DOHH2 (cell line): ENCODE results near the gene STRADA.

Experiments
- H3F3A ChIP-seq: fragments of 200-600 bp; sonication (generic), shearing (Covaris generic); 2 replicates; pipeline ENCODE4 v1.6.0; 2016; ENCODE audit warnings: antibody characterized with exemption, mild to moderate bottlenecking; ENCODE audit not compliant: control insufficient read depth, insufficient read depth
- H3K27ac ChIP-seq: fragments of 200-600 bp; sonication (generic); 2 replicates; pipeline ENCODE4 v1.5.1; 2014; ENCODE audit warnings: low read depth, mild to moderate bottlenecking, low read length, moderate library complexity
- H3K27me3 ChIP-seq: fragments of 200-600 bp; sonication (generic); 2 replicates; pipeline ENCODE4 v1.6.1; 2014; ENCODE audit warnings: mild to moderate bottlenecking, low read length, mixed read lengths; ENCODE audit not compliant: control insufficient read depth
- H3K36me3 ChIP-seq: fragments of 200-600 bp; sonication (generic); 2 replicates; pipeline ENCODE4 v1.6.1; 2014; ENCODE audit warnings: mild to moderate bottlenecking, low read length, moderate library complexity, mixed read lengths; ENCODE audit not compliant: control insufficient read depth
- H3K4me1 ChIP-seq: fragments of 200-600 bp; sonication (generic); 2 replicates; pipeline ENCODE4 v1.6.1; 2014; ENCODE audit warnings: mild to moderate bottlenecking, low read length, mixed read lengths; ENCODE audit not compliant: control insufficient read depth
- H3K4me2 ChIP-seq: fragments of 200-600 bp; sonication (generic); 2 replicates; pipeline ENCODE4 v1.6.0; 2014; ENCODE audit warnings: mild to moderate bottlenecking, low read length, moderate library complexity
- H3K4me3 ChIP-seq: fragments of 200-600 bp; sonication (generic); 2 replicates; pipeline ENCODE4 v1.5.1; 2014; ENCODE audit warnings: mild to moderate bottlenecking, low read length, mixed read lengths
- H3K79me2 ChIP-seq: fragments of 200-600 bp; sonication (generic); 2 replicates; pipeline ENCODE4 v1.6.1; 2014; ENCODE audit warnings: mild to moderate bottlenecking, low read length, mixed read lengths; ENCODE audit not compliant: control insufficient read depth
- H3K9me2 ChIP-seq: fragments of 200-600 bp; sonication (generic); replicated peaks from 2 replicates; pipeline ENCODE4 v1.6.1; 2014; ENCODE audit warnings: mild to moderate bottlenecking, low read length, mixed read lengths; ENCODE audit not compliant: control insufficient read depth
- H3K9me3 ChIP-seq: fragments of 200-600 bp; sonication (generic); 2 replicates; pipeline ENCODE4 v1.6.1; 2014; ENCODE audit warnings: antibody characterized with exemption, low read length, mixed read lengths; ENCODE audit not compliant: control insufficient read depth, insufficient read depth
- H4K20me1 ChIP-seq: fragments of 200-600 bp; sonication (generic); 2 replicates; pipeline ENCODE4 v1.6.0; 2014; ENCODE audit warnings: low read depth, mild to moderate bottlenecking, antibody characterized with exemption, low read length, moderate library complexity; ENCODE audit not compliant: control insufficient read depth, insufficient read depth
- EZH2phosphoT487 ChIP-seq: fragments of 200-600 bp; sonication (generic); IDR thresholded peaks from 2 replicates; pipeline ENCODE4 v1.6.1; 2017; ENCODE audit warnings: borderline replicate concordance, mild to moderate bottlenecking, antibody characterized with exemption, low read length, moderate library complexity, mixed read lengths
- TF ChIP-seq, protein P1 (sequence below): fragments of 200-600 bp; sonication (generic); IDR thresholded peaks from one replicate; pipeline ENCODE4 v1.5.1; 2014; ENCODE audit warnings: antibody characterized with exemption, mild to moderate bottlenecking, low read depth, low read length; ENCODE audit not compliant: poor library complexity, severe bottlenecking

The STRADA gene

DNA sequence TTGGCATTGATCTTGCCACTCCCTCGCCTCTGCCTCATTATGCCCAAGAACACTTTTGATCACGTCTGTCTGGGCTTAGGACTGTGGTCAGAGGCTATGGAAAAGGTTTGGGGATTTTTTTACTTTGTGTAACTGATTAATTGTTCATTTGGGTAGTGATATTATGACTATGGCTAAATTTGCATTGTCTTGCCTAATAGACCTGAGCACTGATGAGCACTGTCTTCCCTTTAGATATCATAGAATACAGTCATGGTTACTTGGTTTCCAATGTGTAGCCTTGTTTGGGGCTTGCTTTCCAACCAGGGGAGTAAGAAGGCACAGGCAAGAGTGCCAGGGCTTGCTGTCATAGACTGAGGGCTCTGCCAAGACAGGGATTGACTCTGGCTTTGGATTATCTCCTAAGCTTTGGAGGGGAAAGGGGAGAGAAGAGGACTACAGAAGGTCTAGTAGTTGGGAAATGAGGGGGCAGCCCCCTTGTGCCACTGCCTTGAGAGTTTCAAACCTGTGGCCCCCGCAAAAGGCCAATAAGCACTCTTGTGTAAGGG is 55.4 kb downstream of the STRADA start:
- Histone ChIP-seq H3K79me2 (no peaks in the 10 kb centered on the region), H3K4me2 (no peak overlapping the region), H3K27ac (no peak overlapping the region), H3K27me3 (no peaks in the 10 kb centered on the region), H4K20me1 (no peaks in the 10 kb centered on the region), H3F3A (no peaks in the 10 kb centered on the region), H3K4me3 (no peak overlapping the region), H3K36me3 (peaks cover 66% of the 10 kb centered on the region), H3K9me3 (no peaks in the 10 kb centered on the region), H3K4me1 (no peaks in the 10 kb centered on the region), H3K9me2 (no peaks in the 10 kb centered on the region)
- no peak for TF ChIP-seq EZH2phosphoT487
- TF ChIP-seq, protein P1, sequence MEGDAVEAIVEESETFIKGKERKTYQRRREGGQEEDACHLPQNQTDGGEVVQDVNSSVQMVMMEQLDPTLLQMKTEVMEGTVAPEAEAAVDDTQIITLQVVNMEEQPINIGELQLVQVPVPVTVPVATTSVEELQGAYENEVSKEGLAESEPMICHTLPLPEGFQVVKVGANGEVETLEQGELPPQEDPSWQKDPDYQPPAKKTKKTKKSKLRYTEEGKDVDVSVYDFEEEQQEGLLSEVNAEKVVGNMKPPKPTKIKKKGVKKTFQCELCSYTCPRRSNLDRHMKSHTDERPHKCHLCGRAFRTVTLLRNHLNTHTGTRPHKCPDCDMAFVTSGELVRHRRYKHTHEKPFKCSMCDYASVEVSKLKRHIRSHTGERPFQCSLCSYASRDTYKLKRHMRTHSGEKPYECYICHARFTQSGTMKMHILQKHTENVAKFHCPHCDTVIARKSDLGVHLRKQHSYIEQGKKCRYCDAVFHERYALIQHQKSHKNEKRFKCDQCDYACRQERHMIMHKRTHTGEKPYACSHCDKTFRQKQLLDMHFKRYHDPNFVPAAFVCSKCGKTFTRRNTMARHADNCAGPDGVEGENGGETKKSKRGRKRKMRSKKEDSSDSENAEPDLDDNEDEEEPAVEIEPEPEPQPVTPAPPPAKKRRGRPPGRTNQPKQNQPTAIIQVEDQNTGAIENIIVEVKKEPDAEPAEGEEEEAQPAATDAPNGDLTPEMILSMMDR: no peak

DNA sequence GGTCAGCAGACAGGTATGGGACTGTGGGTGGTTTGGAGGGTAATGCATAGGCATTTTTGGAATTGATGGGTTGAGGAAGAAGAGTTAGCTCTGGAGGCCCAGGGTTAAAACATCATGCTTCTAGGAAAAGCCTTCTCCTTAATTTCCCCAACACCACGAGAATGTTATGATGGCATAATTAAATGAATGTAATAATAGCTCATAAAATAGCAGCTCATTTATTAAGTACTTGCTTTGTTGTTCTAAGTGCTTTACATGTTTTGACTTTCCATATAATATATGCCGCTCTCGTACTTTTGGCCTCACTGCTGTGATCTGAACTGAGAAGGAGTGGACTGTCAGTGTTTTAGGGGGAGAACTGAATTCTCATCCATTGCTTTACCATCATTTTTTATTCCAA is 56.0 kb downstream of the STRADA start:
- no peak overlapping the region for H3K4me3 ChIP-seq
- no peak overlapping the region for H3K4me2 ChIP-seq
- H3K27ac ChIP-seq: no peak overlapping the region
- peaks cover 60% of the 10 kb centered on the region for H3K36me3 ChIP-seq
- H3K9me2 ChIP-seq: no peaks in the 10 kb centered on the region
- TF ChIP-seq, protein P1: no peak
- no peak for TF ChIP-seq EZH2phosphoT487
- H3K9me3 ChIP-seq: no peaks in the 10 kb centered on the region
- no peaks in the 10 kb centered on the region for H3K4me1 ChIP-seq
- no peaks in the 10 kb centered on the region for H3K79me2 ChIP-seq
- no peaks in the 10 kb centered on the region for H3F3A ChIP-seq
- no peaks in the 10 kb centered on the region for H4K20me1 ChIP-seq
- H3K27me3 ChIP-seq: no peaks in the 10 kb centered on the region

DNA sequence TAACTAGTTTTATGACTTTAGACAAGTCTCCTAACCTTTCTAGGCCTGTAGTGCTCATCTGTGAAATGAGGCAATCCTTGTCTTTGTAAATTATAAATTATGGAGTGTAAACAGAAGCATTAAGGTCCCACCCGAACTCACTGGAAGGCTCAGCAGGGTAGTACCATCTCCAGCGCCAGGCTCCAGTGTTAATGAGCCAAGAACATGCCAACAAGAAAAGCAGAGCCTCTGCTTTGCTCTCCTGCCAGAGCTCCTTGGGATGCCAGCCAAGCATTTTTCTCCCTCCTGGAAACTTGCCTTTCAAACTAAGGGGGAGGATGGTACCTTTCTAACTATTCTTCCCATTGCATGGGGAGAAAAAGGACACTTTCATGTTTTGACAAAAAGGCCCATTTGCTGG is 56.6 kb downstream of the STRADA start:
- H3K4me2 ChIP-seq: no peak overlapping the region
- H3K27ac ChIP-seq: no peak overlapping the region
- H3K4me3 ChIP-seq: no peak overlapping the region
- no peaks in the 10 kb centered on the region for H4K20me1 ChIP-seq
- no peaks in the 10 kb centered on the region for H3K9me3 ChIP-seq
- no peaks in the 10 kb centered on the region for H3F3A ChIP-seq
- no peaks in the 10 kb centered on the region for H3K79me2 ChIP-seq
- TF ChIP-seq, protein P1: no peak
- no peak for TF ChIP-seq EZH2phosphoT487
- H3K27me3 ChIP-seq: no peaks in the 10 kb centered on the region
- H3K9me2 ChIP-seq: no peaks in the 10 kb centered on the region
- peaks cover 55% of the 10 kb centered on the region for H3K36me3 ChIP-seq
- no peaks in the 10 kb centered on the region for H3K4me1 ChIP-seq
